Measurements from ENCODE around the gene RASGRP4. TPM values are rescaled to one million over a fixed set of nuclear protein-coding genes. Genes with fewer than 3 reads are reported as not detected.

Gene RASGRP4
- total RNA-seq, 3 donors from 2014 or later: 0.55 to 2.3 (median 2.0) TPM

DNA sequence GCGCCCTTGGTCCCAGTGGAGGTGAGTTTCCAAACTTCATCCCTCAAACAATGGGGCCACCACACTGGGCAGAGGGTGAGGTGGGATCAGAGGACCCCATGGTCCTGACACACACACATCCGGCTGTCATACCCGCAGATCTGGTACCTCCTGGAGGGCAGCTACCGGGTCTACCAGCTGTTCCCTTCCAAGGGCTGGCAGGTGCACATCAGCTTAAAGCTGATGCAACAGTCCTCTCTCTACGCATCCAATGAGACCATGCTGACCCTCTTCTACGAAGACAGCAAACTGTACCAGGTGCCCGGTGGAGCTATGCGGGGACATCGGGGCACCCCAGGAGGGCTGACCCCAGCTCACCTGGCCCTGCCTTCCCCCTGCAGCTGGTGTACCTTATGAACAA, 65.7 kb downstream of the RASGRP4 start:
- intact Hi-C loops (cut with DNase I, micrococcal nuclease): no loop called here
- ATAC-seq (no peak), DNase-seq (no peak)
- Histone ChIP-seq H3K36me3 (ENCODE audit: low read depth) (no peaks in the 10 kb centered on the region), H3K9me3 (peaks cover 4% of the 10 kb centered on the region), H3K4me1 (ENCODE audit: low read depth) (peaks cover 12% of the 10 kb centered on the region), H3K4me3 (no peak overlapping the region)
- TF ChIP-seq, protein P1, sequence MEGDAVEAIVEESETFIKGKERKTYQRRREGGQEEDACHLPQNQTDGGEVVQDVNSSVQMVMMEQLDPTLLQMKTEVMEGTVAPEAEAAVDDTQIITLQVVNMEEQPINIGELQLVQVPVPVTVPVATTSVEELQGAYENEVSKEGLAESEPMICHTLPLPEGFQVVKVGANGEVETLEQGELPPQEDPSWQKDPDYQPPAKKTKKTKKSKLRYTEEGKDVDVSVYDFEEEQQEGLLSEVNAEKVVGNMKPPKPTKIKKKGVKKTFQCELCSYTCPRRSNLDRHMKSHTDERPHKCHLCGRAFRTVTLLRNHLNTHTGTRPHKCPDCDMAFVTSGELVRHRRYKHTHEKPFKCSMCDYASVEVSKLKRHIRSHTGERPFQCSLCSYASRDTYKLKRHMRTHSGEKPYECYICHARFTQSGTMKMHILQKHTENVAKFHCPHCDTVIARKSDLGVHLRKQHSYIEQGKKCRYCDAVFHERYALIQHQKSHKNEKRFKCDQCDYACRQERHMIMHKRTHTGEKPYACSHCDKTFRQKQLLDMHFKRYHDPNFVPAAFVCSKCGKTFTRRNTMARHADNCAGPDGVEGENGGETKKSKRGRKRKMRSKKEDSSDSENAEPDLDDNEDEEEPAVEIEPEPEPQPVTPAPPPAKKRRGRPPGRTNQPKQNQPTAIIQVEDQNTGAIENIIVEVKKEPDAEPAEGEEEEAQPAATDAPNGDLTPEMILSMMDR (IDR thresholded peaks at IDR 0.05): no peak

DNA sequence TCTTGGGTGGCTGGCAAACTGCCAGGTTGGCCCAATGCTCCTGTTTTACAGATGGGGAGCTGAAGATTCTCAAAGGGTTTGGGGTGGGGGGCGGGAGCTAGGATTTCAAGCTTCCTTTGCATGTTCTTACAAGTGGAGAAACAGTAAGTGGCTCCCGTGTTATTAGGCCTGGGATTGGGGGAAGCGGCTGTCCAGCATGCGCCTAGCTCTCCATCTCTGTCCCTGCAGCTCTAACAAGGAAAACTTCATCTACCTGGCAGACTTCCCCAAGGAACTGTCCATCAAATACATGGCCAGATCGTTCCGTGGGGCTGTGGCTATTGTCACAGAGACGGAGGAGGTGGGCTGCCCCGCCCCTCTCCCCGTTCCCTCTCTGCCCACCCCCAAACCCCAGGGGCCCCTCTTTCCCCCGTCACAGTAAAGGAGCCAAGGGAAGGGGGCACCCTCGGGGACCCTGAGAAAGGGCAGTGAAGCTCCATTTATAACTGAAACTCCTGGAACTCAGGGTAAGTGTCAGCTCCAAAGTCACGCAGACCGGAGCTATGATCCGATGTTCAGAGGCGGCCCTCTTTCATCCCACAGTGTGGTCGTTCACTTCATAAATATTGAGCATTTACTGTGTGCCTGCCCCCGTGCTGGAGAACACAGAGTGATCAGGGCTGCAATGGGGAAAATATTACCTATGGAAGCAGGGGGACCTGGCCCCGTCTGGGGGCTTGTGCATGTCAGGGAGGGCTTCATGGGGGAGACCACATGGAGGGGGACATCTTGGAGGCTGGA, 66.6 kb downstream of the RASGRP4 start:
- intact Hi-C loops (cut with DNase I, micrococcal nuclease): no loop called here
- DNase-seq: no peak

More for the DNA sequence above, 66.6 kb downstream of the RASGRP4 start:
- Histone ChIP-seq H3K36me3 (ENCODE audit: low read depth) (no peaks in the 10 kb centered on the region), H3K4me3 (no peak overlapping the region), H3K4me1 (ENCODE audit: low read depth) (peaks cover 12% of the 10 kb centered on the region), H3K9me3 (no peaks in the 10 kb centered on the region)
- ATAC-seq: no peak
- TF ChIP-seq, protein P1 (IDR thresholded peaks at IDR 0.05): no peak

Other genes starting within 250 kb of the RASGRP4 start
- gene DPF1, start 202.0 kb downstream of the RASGRP4 start, total RNA-seq: under 1 TPM in 1 of 3 donors, not detected in 2; 0.22 TPM
- gene PPP1R14A, start 169.8 kb downstream of the RASGRP4 start, total RNA-seq: 100 to 1,000 TPM in 1 of 3 donors, 10 to 100 TPM in 1, 1 to 10 TPM in 1; 9.0 to 186 (median 19.9) TPM
- gene SPINT2, start 161.6 kb downstream of the RASGRP4 start, total RNA-seq: 100 to 1,000 TPM; 355 to 802 (median 787) TPM
- gene C19orf33, start 122.0 kb downstream of the RASGRP4 start, total RNA-seq: 100 to 1,000 TPM in 2 of 3 donors, 10 to 100 TPM in 1; 82.5 to 310 (median 235) TPM
- 10 to 100 TPM; 21.4 to 31.5 (median 23.9) TPM for gene YIF1B, start 110.3 kb downstream of the RASGRP4 start, total RNA-seq
- 10 to 100 TPM; 24.8 to 27.8 (median 25.6) TPM for gene KCNK6, start 106.4 kb downstream of the RASGRP4 start, total RNA-seq
- 10 to 100 TPM in 2 of 3 donors, 1 to 10 TPM in 1; 8.1 to 14.2 (median 10.1) TPM for gene CATSPERG, start 90.4 kb downstream of the RASGRP4 start, total RNA-seq
- 100 to 1,000 TPM; 121 to 144 (median 141) TPM for gene PSMD8, start 51.6 kb downstream of the RASGRP4 start, total RNA-seq
- under 1 TPM in 2 of 3 donors, not detected in 1; 0.12 to 0.20 TPM for gene GGN, start 38.2 kb downstream of the RASGRP4 start, total RNA-seq
- gene SPRED3, start 37.5 kb downstream of the RASGRP4 start, total RNA-seq: under 1 TPM; 0.46 to 0.82 (median 0.80) TPM
- 10 to 100 TPM; 24.1 to 42.3 (median 30.1) TPM for gene FAM98C, start 23.1 kb downstream of the RASGRP4 start, total RNA-seq
- gene RYR1, start 7.5 kb upstream of the RASGRP4 start, total RNA-seq: 1 to 10 TPM in 2 of 3 donors, under 1 TPM in 1; 0.46 to 2.5 (median 1.3) TPM
- gene MAP4K1, start 191.7 kb upstream of the RASGRP4 start, total RNA-seq: 10 to 100 TPM in 1 of 3 donors, 1 to 10 TPM in 2; 6.9 to 10.6 (median 7.4) TPM
- 100 to 1,000 TPM; 338 to 393 (median 350) TPM for gene EIF3K, start 193.0 kb upstream of the RASGRP4 start, total RNA-seq
- gene ACTN4, start 221.4 kb upstream of the RASGRP4 start, total RNA-seq: 1,000 to 10,000 TPM in 2 of 3 donors, 100 to 1,000 TPM in 1; 566 to 1,080 (median 1,014) TPM

Measured in mucosa of descending colon (tissue), 3 donors.